ENCODE results near the gene MMP12.

GRCh38 chr11:102831489-102832440 is 43.0 kb downstream of the MMP12 start:
- TF ChIP-seq POLR2AphosphoS5 (IDR thresholded peaks at IDR 0.05; ENCODE audit: insufficient read depth, low read depth, low read length) (no peak), CTCF (IDR thresholded peaks at IDR 0.05; ENCODE audit: extremely low read depth in 1 of 2, insufficient read depth in 1 of 2, low read depth in 1 of 2, low read length in 2 of 2) (peak; percentile 62 to 71)
